HepG2 (cell line): Measurements from ENCODE around the gene ARL4D. TPM values are rescaled to one million over a fixed set of nuclear protein-coding genes. Genes with fewer than 3 reads are reported as not detected.

Experiments used
- CC2D1A ChIP-seq: sonication (generic); formaldehyde crosslinking; IDR thresholded peaks from 2 replicates; pipeline ENCODE4 v1.8.1; 2023; ENCODE audit warnings: mild to moderate bottlenecking, missing genetic modification reagents
- CHCHD3 ChIP-seq: sonication (generic); formaldehyde crosslinking; IDR thresholded peaks from 2 replicates; pipeline ENCODE4 v1.8.0; 2022; ENCODE audit warnings: mild to moderate bottlenecking, missing genetic modification reagents, moderate library complexity
- ERF ChIP-seq: IDR thresholded peaks from 2 replicates; pipeline ENCODE4 v1.6.1; 2018; ENCODE audit warnings: missing biosample characterization, missing genetic modification reagents
- GRHL1 ChIP-seq: sonication (generic); formaldehyde crosslinking; conservative IDR thresholded peaks from 2 replicates; pipeline ENCODE4 v1.8.0; 2022; ENCODE audit warnings: missing genetic modification reagents
- HMGA1 ChIP-seq: sonication (generic); formaldehyde crosslinking; conservative IDR thresholded peaks from 2 replicates; pipeline ENCODE4 v1.4.0; 2020; ENCODE audit warnings: missing genetic modification reagents
- KMT2B ChIP-seq: IDR thresholded peaks from 2 replicates; pipeline ENCODE4 v1.6.1; 2016; ENCODE audit warnings: missing genetic modification reagents, missing compliant biosample characterization
- NFKBIZ ChIP-seq: IDR thresholded peaks from 2 replicates; pipeline ENCODE4 v1.6.1; 2018; ENCODE audit warnings: missing genetic modification reagents, missing compliant biosample characterization
- PAWR ChIP-seq: sonication (generic); formaldehyde crosslinking; IDR thresholded peaks from 2 replicates; pipeline ENCODE4 v1.4.0; 2020; ENCODE audit warnings: missing genetic modification reagents, mild to moderate bottlenecking, borderline replicate concordance
- SCMH1 ChIP-seq: sonication (generic); formaldehyde crosslinking; IDR thresholded peaks from 2 replicates; pipeline ENCODE4 v1.9.0; 2021; ENCODE audit warnings: missing genetic modification reagents, mild to moderate bottlenecking, borderline replicate concordance
- TBX3 ChIP-seq: fragments of 450-650 bp; IDR thresholded peaks from 2 replicates; pipeline ENCODE4 v1.6.1; 2017; ENCODE audit warnings: antibody characterized with exemption, mild to moderate bottlenecking, inconsistent platforms, borderline replicate concordance
- TEF ChIP-seq: sonication (generic); formaldehyde crosslinking; IDR thresholded peaks from 2 replicates; pipeline ENCODE4 v1.5.0; 2020; ENCODE audit warnings: missing genetic modification reagents
- ZNF326 ChIP-seq: sonication (generic); formaldehyde crosslinking; IDR thresholded peaks from 2 replicates; pipeline ENCODE4 v1.4.0; 2020; ENCODE audit warnings: missing genetic modification reagents, borderline replicate concordance
- ZNF34 ChIP-seq: sonication (generic); formaldehyde crosslinking; IDR thresholded peaks from 2 replicates; pipeline ENCODE4 v1.4.0; 2020; ENCODE audit warnings: mild to moderate bottlenecking, missing genetic modification reagents, borderline replicate concordance
- ZNF549 ChIP-seq: sonication (generic); formaldehyde crosslinking; IDR thresholded peaks from 2 replicates; pipeline ENCODE4 v1.5.0; 2020; ENCODE audit warnings: missing genetic modification reagents
- ZNF646 ChIP-seq: sonication (generic); formaldehyde crosslinking; IDR thresholded peaks from 2 replicates; pipeline ENCODE4 v1.9.0; 2021; ENCODE audit warnings: mild to moderate bottlenecking, missing genetic modification reagents
- ZNF737 ChIP-seq: sonication (generic); formaldehyde crosslinking; IDR thresholded peaks from 2 replicates; pipeline ENCODE4 v1.5.0; 2020; ENCODE audit warnings: missing genetic modification reagents, mild to moderate bottlenecking, borderline replicate concordance
- polyA plus RNA-seq, 8 experiments: library from polyadenylated mRNA; depleted of rRNA in 3 of 8; stranded (reverse) in 7 of 8; unstranded in 1 of 8; fragments of >200 nt; fragmentation: Illumina TruSeq in 4 of 8; extraction: Trizol in 4 of 8; gene quantifications; 2 replicates each; pipeline versions ENCODE4 v1.2.1 to v1.2.3, GENCODE V29; 2011 to 2016; ENCODE audit warnings: low read depth in 4 of 8, missing spikeins in 1 of 8, mixed read lengths in 1 of 8; ENCODE audit not compliant: insufficient read depth in 1 of 8
- total RNA-seq, 5 experiments: library from RNA; depleted of rRNA; stranded (reverse); fragments of >200 nt; fragmentation: Illumina TruSeq; extraction: Trizol; gene quantifications; 2 replicates each; pipeline ENCODE4 v1.2.3, GENCODE V29; 2016; ENCODE audit warnings: low read depth in 1 of 5
- TF ChIP-seq, protein P1 (sequence below): sonication (generic); formaldehyde crosslinking; conservative IDR thresholded peaks from 2 replicates; pipeline ENCODE4 v1.8.1; 2023; ENCODE audit warnings: missing genetic modification reagents
- TF ChIP-seq, protein P2 (sequence below): sonication (generic); formaldehyde crosslinking; IDR thresholded peaks from 2 replicates; pipeline ENCODE4 v1.8.0; 2022; ENCODE audit warnings: missing genetic modification reagents, mild to moderate bottlenecking, borderline replicate concordance

ARL4D gene
- total and polyA plus RNA-seq, 2 of the 13 experiments (the other 11 are each of a cell fraction or from before 2014, with no cell fraction given), result 9.0 to 25.9 TPM

- TF ChIP-seq ZNF646 (CRISPR knock-in tag) (no peak), ZNF326 (no peak), CC2D1A (CRISPR knock-in tag) (no peak), NFKBIZ (CRISPR knock-in tag) (peak; percentile 21; the same call in 1 of the 2 replicates), PAWR (CRISPR knock-in tag) (no peak), GRHL1 (no peak), TEF (CRISPR knock-in tag) (no peak), ZNF549 (CRISPR knock-in tag) (no peak), TBX3 (no peak), HMGA1 (CRISPR knock-in tag) (no peak), ERF (CRISPR knock-in tag) (peak; percentile 72), ZNF34 (CRISPR knock-in tag) (no peak), SCMH1 (CRISPR knock-in tag) (no peak), KMT2B (CRISPR knock-in tag) (no peak), ZNF737 (no peak), CHCHD3 (no peak)
- TF ChIP-seq, protein P1, sequence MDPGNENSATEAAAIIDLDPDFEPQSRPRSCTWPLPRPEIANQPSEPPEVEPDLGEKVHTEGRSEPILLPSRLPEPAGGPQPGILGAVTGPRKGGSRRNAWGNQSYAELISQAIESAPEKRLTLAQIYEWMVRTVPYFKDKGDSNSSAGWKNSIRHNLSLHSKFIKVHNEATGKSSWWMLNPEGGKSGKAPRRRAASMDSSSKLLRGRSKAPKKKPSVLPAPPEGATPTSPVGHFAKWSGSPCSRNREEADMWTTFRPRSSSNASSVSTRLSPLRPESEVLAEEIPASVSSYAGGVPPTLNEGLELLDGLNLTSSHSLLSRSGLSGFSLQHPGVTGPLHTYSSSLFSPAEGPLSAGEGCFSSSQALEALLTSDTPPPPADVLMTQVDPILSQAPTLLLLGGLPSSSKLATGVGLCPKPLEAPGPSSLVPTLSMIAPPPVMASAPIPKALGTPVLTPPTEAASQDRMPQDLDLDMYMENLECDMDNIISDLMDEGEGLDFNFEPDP (CRISPR knock-in tag), result no peak
- TF ChIP-seq, protein P2, sequence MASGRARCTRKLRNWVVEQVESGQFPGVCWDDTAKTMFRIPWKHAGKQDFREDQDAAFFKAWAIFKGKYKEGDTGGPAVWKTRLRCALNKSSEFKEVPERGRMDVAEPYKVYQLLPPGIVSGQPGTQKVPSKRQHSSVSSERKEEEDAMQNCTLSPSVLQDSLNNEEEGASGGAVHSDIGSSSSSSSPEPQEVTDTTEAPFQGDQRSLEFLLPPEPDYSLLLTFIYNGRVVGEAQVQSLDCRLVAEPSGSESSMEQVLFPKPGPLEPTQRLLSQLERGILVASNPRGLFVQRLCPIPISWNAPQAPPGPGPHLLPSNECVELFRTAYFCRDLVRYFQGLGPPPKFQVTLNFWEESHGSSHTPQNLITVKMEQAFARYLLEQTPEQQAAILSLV (CRISPR knock-in tag), result peak; percentile 24; the same call in 1 of the 2 replicates
Measured at GRCh38 chr17:43388359-43389045, 10.3 kb upstream of the ARL4D start (continued).
